NCI-H345 (cell line): Measurements from ENCODE around the gene DR1.
"Not testable (repeated sequence)": the region's sequence is repeated elsewhere in the genome, so short reads cannot be mapped to it uniquely, and the experiment has no call there.

ENCODE experiments used
- DNase-seq: peaks from one replicate; lab custom pipeline; 2025; lab: John Stamatoyannopoulos, UW

DR1 gene

DNA sequence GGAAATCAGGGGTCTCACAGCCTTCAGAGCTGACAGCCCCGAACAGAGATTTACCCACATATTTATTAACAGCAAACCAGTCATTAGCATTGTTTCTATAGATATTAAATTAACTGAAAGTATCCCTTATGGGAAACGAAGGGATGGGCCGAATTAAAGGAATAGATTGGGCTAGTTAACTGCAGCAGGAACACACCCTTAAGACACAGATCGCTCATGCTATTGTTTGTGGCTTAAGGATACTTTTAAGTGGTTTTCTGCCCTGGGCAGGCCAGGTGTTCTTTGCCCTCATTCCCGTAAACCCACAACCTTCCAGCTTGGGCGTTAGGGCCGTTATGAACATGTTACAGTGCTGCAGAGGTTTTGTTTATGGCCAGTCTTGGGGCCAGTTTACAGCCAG is 40.6 kb downstream of the DR1 start:
- not testable (repeated sequence) for DNase-seq

- DNase-seq, result no peak
These were observed 48.8 kb downstream of the DR1 start for GRCh38 chr1:93394514-93394913.

GRCh38 chr1:93395195-93395594 is 49.5 kb downstream of the DR1 start:
- no peak for DNase-seq

DNA sequence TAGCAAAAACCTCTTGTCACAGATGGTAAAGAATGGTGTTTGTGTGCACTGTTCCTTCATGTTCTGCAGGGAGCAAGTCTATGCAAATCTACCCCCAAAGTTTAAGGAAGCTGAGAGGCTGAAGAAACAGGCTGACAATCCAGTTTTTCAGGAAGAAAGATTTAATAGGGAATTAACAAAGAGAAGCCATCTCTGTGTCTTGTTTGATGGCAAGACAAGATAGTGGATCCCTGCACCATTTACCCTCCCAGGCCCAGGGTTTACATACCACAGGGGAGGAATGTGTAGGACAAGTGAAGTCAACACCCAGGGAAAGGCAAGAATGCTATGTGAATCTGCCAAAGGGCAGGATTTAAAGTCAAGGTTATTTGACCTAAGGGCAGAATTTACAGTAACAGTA is 54.1 kb downstream of the DR1 start:
- no peak for DNase-seq

- DNase-seq, result no peak
These were observed 62.5 kb downstream of the DR1 start for GRCh38 chr1:93408203-93408602.

- no peak for DNase-seq
These were observed 65.3 kb downstream of the DR1 start for GRCh38 chr1:93411000-93411399.

GRCh38 chr1:93414749-93415148 is 69.0 kb downstream of the DR1 start:
- DNase-seq, result no peak

DNA sequence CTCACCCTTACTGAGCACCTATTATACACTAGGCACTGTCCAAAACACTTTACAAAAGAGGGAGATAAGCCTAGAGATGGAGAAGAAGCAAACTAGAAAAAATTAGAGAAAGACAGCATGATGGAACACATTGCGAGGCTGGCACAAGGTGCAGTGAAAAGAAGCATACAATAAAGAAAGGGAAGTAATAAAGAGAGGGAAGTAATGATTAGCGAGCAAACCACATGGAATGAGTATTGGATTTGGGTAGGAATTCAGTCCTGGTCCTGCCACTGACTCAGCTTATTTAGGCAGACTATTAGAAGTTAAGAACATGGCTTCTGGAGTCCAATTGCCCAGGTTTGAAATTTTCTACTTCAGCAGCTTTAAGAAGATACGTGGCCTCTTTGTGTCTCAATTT is 69.6 kb downstream of the DR1 start:
- no peak for DNase-seq

- DNase-seq, result no peak
These were observed 70.5 kb downstream of the DR1 start for GRCh38 chr1:93416183-93416582.
